PC-9 (cell line): ENCODE measurements around the gene CHRDL1. TPM values are rescaled to one million over a fixed set of nuclear protein-coding genes. Genes with fewer than 3 reads are reported as not detected.
A peak's percentile ranks its signal among the peaks of the same experiment; 100 is the strongest.

ENCODE experiments used
- BruUV-seq: library from RNA; stranded (reverse); fragments of 400-500 nt; replicated peaks from 2 replicates; lab custom pipeline; 2021; lab: Mats Ljungman, UMichigan
- CTCF ChIA-PET: fragments of 300-600 bp; sonication (Branson Sonifier 250); formaldehyde crosslinking; loops from one replicate; lab custom pipeline; 2022; ENCODE audit warnings: antibody characterized with exemption; lab: Charles Lee
- POLR2A ChIA-PET: fragments of 300-600 bp; sonication (Branson Sonifier 250); formaldehyde crosslinking; loops from one replicate; lab custom pipeline; 2022; ENCODE audit warnings: antibody characterized with exemption; ENCODE audit not compliant: unreplicated experiment; lab: Charles Lee
- DNase-seq, 2 experiments: peaks; one replicate each; pipeline versions ENCODE4 v3.0.0 to v3.0.0-alpha.2; 2015 to 2022; ENCODE audit warnings: mixed read lengths in 1 of 2
- H2AFZ ChIP-seq: fragments of 200-600 bp; sonication (generic); 2 replicates; pipeline ENCODE4 v1.8.1; 2017; ENCODE audit warnings: antibody characterized with exemption
- H3F3A ChIP-seq: fragments of 200-600 bp; sonication (generic); 2 replicates; pipeline ENCODE4 v1.8.1; 2017; ENCODE audit warnings: antibody characterized with exemption, mild to moderate bottlenecking, low read depth; ENCODE audit not compliant: insufficient read depth
- H3K27ac ChIP-seq: fragments of 200-600 bp; sonication (generic); 2 replicates; pipeline ENCODE4 v1.6.1; 2016; ENCODE audit warnings: mixed run types
- H3K27me3 ChIP-seq: fragments of 200-600 bp; sonication (generic); 2 replicates; pipeline ENCODE4 v1.6.1; 2016; ENCODE audit warnings: low read depth, mixed run types; ENCODE audit not compliant: insufficient read depth
- H3K36me3 ChIP-seq: fragments of 200-600 bp; sonication (generic); 2 replicates; pipeline ENCODE4 v1.6.1; 2016; ENCODE audit warnings: low read depth, mixed run types
- H3K4me1 ChIP-seq: fragments of 200-600 bp; sonication (generic); replicated peaks from 2 replicates; pipeline ENCODE4 v1.6.1; 2016; ENCODE audit warnings: mixed run types; ENCODE audit not compliant: insufficient read depth
- H3K4me2 ChIP-seq: fragments of 200-600 bp; sonication (generic); 2 replicates; pipeline ENCODE4 v1.6.1; 2017; ENCODE audit warnings: mixed run types
- H3K4me3 ChIP-seq: fragments of 200-600 bp; sonication (generic); 2 replicates; pipeline ENCODE4 v1.6.1; 2016; ENCODE audit warnings: mixed run types
- H3K79me2 ChIP-seq: fragments of 200-600 bp; sonication (generic); 2 replicates; pipeline ENCODE4 v1.6.1; 2017; ENCODE audit warnings: low read depth, mixed run types
- H3K9me2 ChIP-seq: fragments of 200-600 bp; sonication (generic); 2 replicates; pipeline ENCODE4 v1.8.1; 2017; ENCODE audit warnings: mild to moderate bottlenecking; ENCODE audit not compliant: insufficient read depth
- H3K9me3 ChIP-seq: fragments of 200-600 bp; sonication (generic); 2 replicates; pipeline ENCODE4 v1.8.1; 2016; ENCODE audit warnings: low read depth; ENCODE audit not compliant: insufficient read depth
- H4K20me1 ChIP-seq: fragments of 200-600 bp; sonication (generic); 2 replicates; pipeline ENCODE4 v1.8.1; 2017; ENCODE audit not compliant: insufficient read depth
- CTCF ChIP-seq: fragments of 200-600 bp; sonication (generic); conservative IDR thresholded peaks from 2 replicates; pipeline ENCODE4 v1.6.1; 2017; ENCODE audit warnings: mixed run types, antibody characterized with exemption, mild to moderate bottlenecking, moderate library complexity
- EZH2 ChIP-seq: fragments of 200-600 bp; sonication (generic); IDR thresholded peaks from 2 replicates; pipeline ENCODE4 v1.8.0; 2017; ENCODE audit warnings: antibody characterized with exemption, low read depth
- intact Hi-C: fragments of 100-400 bp; cut with micrococcal nuclease; formaldehyde crosslinking; loops from one replicate; pipeline ENCODE4 v1.10.0; 2022; ENCODE audit not compliant: unreplicated experiment
- total RNA-seq: library from RNA; stranded (reverse); gene quantifications from 2 replicates; pipeline ENCODE4 v1.2.3, GENCODE V29; 2021

The CHRDL1 gene
- total RNA-seq, 1 experiment from 2014 or later: 25.7 TPM

- Histone ChIP-seq H3K4me2 (no peak overlapping the region), H3K4me1 (peaks cover 29% of the 10 kb centered on the region), H3K36me3 (no peaks in the 10 kb centered on the region), H3K79me2 (no peaks in the 10 kb centered on the region), H2AFZ (no peak overlapping the region), H3K9me2 (no peaks in the 10 kb centered on the region), H4K20me1 (no peaks in the 10 kb centered on the region), H3F3A (peaks cover 11% of the 10 kb centered on the region), H3K4me3 (no peak overlapping the region), H3K27me3 (no peaks in the 10 kb centered on the region), H3K27ac (no peak overlapping the region), H3K9me3 (peaks cover 4% of the 10 kb centered on the region; the same call in 1 of the 2 replicates)
- ChIA-PET POLR2A (no interaction called here), CTCF (no interaction called here)
- no TSS peak for BruUV-seq
- DNase-seq: no peak
- TF ChIP-seq EZH2 (no peak), CTCF (no peak)
- intact Hi-C loops: loop anchor here (5.0 kb wide), 1 partner anchor 103 kb away; no protein-coding TSS in a partner anchor
These were observed 51.8 kb downstream of the CHRDL1 start for GRCh38 chrX:110743679-110744340.

GRCh38 chrX:110741213-110741796 lies 54.3 kb downstream of the CHRDL1 start:
- intact Hi-C loops: loop anchor here (5.0 kb wide), 1 partner anchor 106 kb away; no protein-coding TSS in a partner anchor
- Histone ChIP-seq H2AFZ (no peak overlapping the region), H3K27me3 (no peaks in the 10 kb centered on the region), H3K4me2 (peak overlapping the region; percentile 44), H3F3A (peaks cover 11% of the 10 kb centered on the region), H3K9me2 (no peaks in the 10 kb centered on the region), H3K79me2 (no peaks in the 10 kb centered on the region), H3K4me3 (no peak overlapping the region), H3K36me3 (no peaks in the 10 kb centered on the region), H3K9me3 (peaks cover 4% of the 10 kb centered on the region; the same call in 1 of the 2 replicates), H4K20me1 (no peaks in the 10 kb centered on the region), H3K27ac (peak overlapping the region; percentile 45), H3K4me1 (peaks cover 29% of the 10 kb centered on the region)
- no peak for TF ChIP-seq CTCF
- no peak for TF ChIP-seq EZH2
- ChIA-PET POLR2A (no interaction called here), CTCF (no interaction called here)
- DNase-seq: peak; percentile 11 to 85
- BruUV-seq: no TSS peak

GRCh38 chrX:110734894-110735541 lies 60.6 kb downstream of the CHRDL1 start:
- Histone ChIP-seq H4K20me1 (no peaks in the 10 kb centered on the region), H3F3A (peaks cover 13% of the 10 kb centered on the region; the same call in 1 of the 2 replicates), H3K36me3 (no peaks in the 10 kb centered on the region), H2AFZ (no peak overlapping the region), H3K27ac (peak overlapping the region; percentile 25; the same call in 1 of the 2 replicates), H3K27me3 (no peaks in the 10 kb centered on the region), H3K79me2 (no peaks in the 10 kb centered on the region), H3K4me1 (peaks cover 30% of the 10 kb centered on the region), H3K4me3 (no peak overlapping the region), H3K9me2 (no peaks in the 10 kb centered on the region), H3K9me3 (peaks cover 4% of the 10 kb centered on the region; the same call in 1 of the 2 replicates), H3K4me2 (peak overlapping the region; percentile 13; the same call in 1 of the 2 replicates)
- no TSS peak for BruUV-seq
- TF ChIP-seq CTCF: no peak
- no peak for TF ChIP-seq EZH2
- POLR2A ChIA-PET: no interaction called here
- CTCF ChIA-PET: no interaction called here
- DNase-seq: peak; percentile 11 to 92
- intact Hi-C loops: loop anchor here (2.0 kb wide), 2 partner anchors 20 to 60 kb away; partner anchors contain the start of gene CHRDL1
